ENCODE results near the gene MAN1C1.

Gene MAN1C1

DNA sequence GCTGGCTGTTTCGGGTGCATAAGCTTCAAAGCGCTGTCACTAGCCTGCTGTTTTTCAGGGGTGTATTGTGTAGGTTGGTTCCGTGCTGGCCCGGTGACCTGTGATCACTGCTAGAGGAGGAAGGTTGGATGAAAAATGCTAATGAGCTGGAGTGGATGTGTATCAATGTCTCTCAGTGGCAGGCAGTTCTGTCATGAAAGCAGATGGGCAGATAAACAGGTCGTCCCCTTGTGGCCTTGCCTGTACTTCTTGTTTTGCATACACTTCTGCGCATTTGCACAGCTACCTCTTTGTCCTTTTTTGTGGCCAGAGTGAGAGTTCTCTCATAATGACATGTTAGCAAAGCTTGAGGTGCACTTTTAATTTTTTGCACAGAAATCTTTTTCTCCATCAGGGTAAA, 186.3 kb downstream of the MAN1C1 start:
- TF ChIP-seq EZH2phosphoT487 (conservative IDR thresholded peaks at IDR 0.05; ENCODE audit: low read length) (no peak), CTCF (IDR thresholded peaks at IDR 0.05; ENCODE audit: insufficient read depth, low read length, poor library complexity, severe bottlenecking) (no peak)
- Histone ChIP-seq H4K20me1 (ENCODE audit: low read depth, low read length) (no peaks in the 10 kb centered on the region), H3F3A (ENCODE audit: insufficient read depth) (no peaks in the 10 kb centered on the region), H3K36me3 (ENCODE audit: low read length) (no peaks in the 10 kb centered on the region), H3K4me2 (ENCODE audit: low read depth, low read length, poor library complexity, severe bottlenecking) (no peak overlapping the region), H3K27ac (ENCODE audit: low read depth, low read length) (no peak overlapping the region), H3K9ac (ENCODE audit: low read length) (no peak overlapping the region), H3K9me3 (ENCODE audit: insufficient read depth, low read length) (no peaks in the 10 kb centered on the region), H3K79me2 (ENCODE audit: insufficient read depth, low read length) (no peaks in the 10 kb centered on the region), H3K27me3 (ENCODE audit: low read length) (no peaks in the 10 kb centered on the region), H3K9me2 (replicated peaks; ENCODE audit: insufficient read depth, low read length) (no peaks in the 10 kb centered on the region), H3K4me3 (ENCODE audit: insufficient read depth, low read length, poor library complexity, severe bottlenecking) (no peak overlapping the region), H2AFZ (ENCODE audit: low read depth, low read length, severe bottlenecking) (no peak overlapping the region)

- Histone ChIP-seq H3F3A (ENCODE audit: insufficient read depth) (no peaks in the 10 kb centered on the region), H3K4me3 (ENCODE audit: insufficient read depth, low read length, poor library complexity, severe bottlenecking) (no peak overlapping the region), H3K9ac (ENCODE audit: low read length) (no peak overlapping the region), H3K4me2 (ENCODE audit: low read depth, low read length, poor library complexity, severe bottlenecking) (no peak overlapping the region), H3K36me3 (ENCODE audit: low read length) (no peaks in the 10 kb centered on the region), H3K27me3 (ENCODE audit: low read length) (no peaks in the 10 kb centered on the region), H3K27ac (ENCODE audit: low read depth, low read length) (no peak overlapping the region), H4K20me1 (ENCODE audit: low read depth, low read length) (no peaks in the 10 kb centered on the region), H3K9me2 (replicated peaks; ENCODE audit: insufficient read depth, low read length) (no peaks in the 10 kb centered on the region), H3K9me3 (ENCODE audit: insufficient read depth, low read length) (no peaks in the 10 kb centered on the region), H3K79me2 (ENCODE audit: insufficient read depth, low read length) (no peaks in the 10 kb centered on the region), H2AFZ (ENCODE audit: low read depth, low read length, severe bottlenecking) (no peak overlapping the region)
- TF ChIP-seq CTCF (IDR thresholded peaks at IDR 0.05; ENCODE audit: insufficient read depth, low read length, poor library complexity, severe bottlenecking) (no peak), EZH2phosphoT487 (conservative IDR thresholded peaks at IDR 0.05; ENCODE audit: low read length) (no peak)
Measured at GRCh38 chr1:25803368-25803767, 186.8 kb downstream of the MAN1C1 start.

GRCh38 chr1:25804244-25804963, 187.8 kb downstream of the MAN1C1 start:
- Histone ChIP-seq H3K36me3 (ENCODE audit: low read length) (no peaks in the 10 kb centered on the region), H3K9ac (ENCODE audit: low read length) (no peak overlapping the region), H2AFZ (ENCODE audit: low read depth, low read length, severe bottlenecking) (no peak overlapping the region), H3K4me2 (ENCODE audit: low read depth, low read length, poor library complexity, severe bottlenecking) (no peak overlapping the region), H3K79me2 (ENCODE audit: insufficient read depth, low read length) (no peaks in the 10 kb centered on the region), H3K9me2 (replicated peaks; ENCODE audit: insufficient read depth, low read length) (no peaks in the 10 kb centered on the region), H3K27ac (ENCODE audit: low read depth, low read length) (no peak overlapping the region), H3K9me3 (ENCODE audit: insufficient read depth, low read length) (no peaks in the 10 kb centered on the region), H3K27me3 (ENCODE audit: low read length) (no peaks in the 10 kb centered on the region), H4K20me1 (ENCODE audit: low read depth, low read length) (no peaks in the 10 kb centered on the region), H3K4me3 (ENCODE audit: insufficient read depth, low read length, poor library complexity, severe bottlenecking) (no peak overlapping the region), H3F3A (ENCODE audit: insufficient read depth) (no peaks in the 10 kb centered on the region)
- TF ChIP-seq CTCF (IDR thresholded peaks at IDR 0.05; ENCODE audit: insufficient read depth, low read length, poor library complexity, severe bottlenecking): no peak
- no peak for TF ChIP-seq EZH2phosphoT487 (conservative IDR thresholded peaks at IDR 0.05; ENCODE audit: low read length)
